Measurements from ENCODE around the gene SPATA9. TPM values are rescaled to one million over a fixed set of nuclear protein-coding genes. Genes with fewer than 3 reads are reported as not detected.

SPATA9 gene
- total and polyA plus RNA-seq, 9 of the 15 experiments (the other 6 are each of a cell fraction or from before 2014, with no cell fraction given): 0.16 to 5.5 (median 0.39) TPM; not detected in 3

DNA sequence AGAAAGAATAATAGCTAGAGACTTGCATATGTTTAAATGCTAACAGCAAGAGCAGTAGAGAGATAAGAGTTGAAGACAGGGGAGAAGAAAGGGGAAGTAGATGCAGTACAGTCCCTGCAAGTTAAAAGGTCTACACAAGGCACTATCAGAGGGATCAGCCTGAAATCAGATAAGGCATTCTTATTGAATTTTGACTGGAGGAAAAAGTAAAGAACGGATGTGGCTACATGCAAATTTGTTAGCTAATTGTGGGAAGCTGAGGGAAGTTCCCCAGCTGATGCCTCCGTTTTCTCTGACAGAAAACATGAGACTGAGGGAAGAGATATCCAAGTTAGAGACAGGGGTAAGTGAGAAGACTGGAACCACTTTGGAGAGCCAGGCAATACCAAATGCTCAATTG is 35.4 kb upstream of the SPATA9 start (continued):
- TF ChIP-seq, protein P1, sequence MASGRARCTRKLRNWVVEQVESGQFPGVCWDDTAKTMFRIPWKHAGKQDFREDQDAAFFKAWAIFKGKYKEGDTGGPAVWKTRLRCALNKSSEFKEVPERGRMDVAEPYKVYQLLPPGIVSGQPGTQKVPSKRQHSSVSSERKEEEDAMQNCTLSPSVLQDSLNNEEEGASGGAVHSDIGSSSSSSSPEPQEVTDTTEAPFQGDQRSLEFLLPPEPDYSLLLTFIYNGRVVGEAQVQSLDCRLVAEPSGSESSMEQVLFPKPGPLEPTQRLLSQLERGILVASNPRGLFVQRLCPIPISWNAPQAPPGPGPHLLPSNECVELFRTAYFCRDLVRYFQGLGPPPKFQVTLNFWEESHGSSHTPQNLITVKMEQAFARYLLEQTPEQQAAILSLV (tag; IDR thresholded peaks at IDR 0.05): no peak
- TF ChIP-seq, protein P2, sequence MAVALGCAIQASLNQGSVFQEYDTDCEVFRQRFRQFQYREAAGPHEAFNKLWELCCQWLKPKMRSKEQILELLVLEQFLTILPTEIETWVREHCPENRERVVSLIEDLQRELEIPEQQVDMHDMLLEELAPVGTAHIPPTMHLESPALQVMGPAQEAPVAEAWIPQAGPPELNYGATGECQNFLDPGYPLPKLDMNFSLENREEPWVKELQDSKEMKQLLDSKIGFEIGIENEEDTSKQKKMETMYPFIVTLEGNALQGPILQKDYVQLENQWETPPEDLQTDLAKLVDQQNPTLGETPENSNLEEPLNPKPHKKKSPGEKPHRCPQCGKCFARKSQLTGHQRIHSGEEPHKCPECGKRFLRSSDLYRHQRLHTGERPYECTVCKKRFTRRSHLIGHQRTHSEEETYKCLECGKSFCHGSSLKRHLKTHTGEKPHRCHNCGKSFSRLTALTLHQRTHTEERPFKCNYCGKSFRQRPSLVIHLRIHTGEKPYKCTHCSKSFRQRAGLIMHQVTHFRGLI (CRISPR knock-in tag; IDR thresholded peaks at IDR 0.05): no peak
- TF ChIP-seq, protein P3, sequence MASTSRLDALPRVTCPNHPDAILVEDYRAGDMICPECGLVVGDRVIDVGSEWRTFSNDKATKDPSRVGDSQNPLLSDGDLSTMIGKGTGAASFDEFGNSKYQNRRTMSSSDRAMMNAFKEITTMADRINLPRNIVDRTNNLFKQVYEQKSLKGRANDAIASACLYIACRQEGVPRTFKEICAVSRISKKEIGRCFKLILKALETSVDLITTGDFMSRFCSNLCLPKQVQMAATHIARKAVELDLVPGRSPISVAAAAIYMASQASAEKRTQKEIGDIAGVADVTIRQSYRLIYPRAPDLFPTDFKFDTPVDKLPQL (IDR thresholded peaks at IDR 0.05; ENCODE audit: extremely low read depth, insufficient read length): no peak
- TF ChIP-seq NR4A1 (CRISPR knock-in tag; IDR thresholded peaks at IDR 0.05): no peak
- no peak for TF ChIP-seq NR4A1 (tag; IDR thresholded peaks at IDR 0.05)
- no peak for TF ChIP-seq TAF1 (IDR thresholded peaks at IDR 0.05; ENCODE audit: control insufficient read depth, extremely low read depth, insufficient read depth, low read length, severe bottlenecking)
- TF ChIP-seq NCOA4 (IDR thresholded peaks at IDR 0.05; ENCODE audit: partially characterized antibody): no peak
- peak in 1 of 2 experiments; percentile 78; a peak in 2 of 4 replicates for TF ChIP-seq RCOR1 (IDR thresholded peaks at IDR 0.05; ENCODE audit: borderline replicate concordance in 1 of 2, low read depth in 2 of 2, low read length in 2 of 2)
- TF ChIP-seq HDGF (IDR thresholded peaks at IDR 0.05): no peak
- TF ChIP-seq, protein P4, sequence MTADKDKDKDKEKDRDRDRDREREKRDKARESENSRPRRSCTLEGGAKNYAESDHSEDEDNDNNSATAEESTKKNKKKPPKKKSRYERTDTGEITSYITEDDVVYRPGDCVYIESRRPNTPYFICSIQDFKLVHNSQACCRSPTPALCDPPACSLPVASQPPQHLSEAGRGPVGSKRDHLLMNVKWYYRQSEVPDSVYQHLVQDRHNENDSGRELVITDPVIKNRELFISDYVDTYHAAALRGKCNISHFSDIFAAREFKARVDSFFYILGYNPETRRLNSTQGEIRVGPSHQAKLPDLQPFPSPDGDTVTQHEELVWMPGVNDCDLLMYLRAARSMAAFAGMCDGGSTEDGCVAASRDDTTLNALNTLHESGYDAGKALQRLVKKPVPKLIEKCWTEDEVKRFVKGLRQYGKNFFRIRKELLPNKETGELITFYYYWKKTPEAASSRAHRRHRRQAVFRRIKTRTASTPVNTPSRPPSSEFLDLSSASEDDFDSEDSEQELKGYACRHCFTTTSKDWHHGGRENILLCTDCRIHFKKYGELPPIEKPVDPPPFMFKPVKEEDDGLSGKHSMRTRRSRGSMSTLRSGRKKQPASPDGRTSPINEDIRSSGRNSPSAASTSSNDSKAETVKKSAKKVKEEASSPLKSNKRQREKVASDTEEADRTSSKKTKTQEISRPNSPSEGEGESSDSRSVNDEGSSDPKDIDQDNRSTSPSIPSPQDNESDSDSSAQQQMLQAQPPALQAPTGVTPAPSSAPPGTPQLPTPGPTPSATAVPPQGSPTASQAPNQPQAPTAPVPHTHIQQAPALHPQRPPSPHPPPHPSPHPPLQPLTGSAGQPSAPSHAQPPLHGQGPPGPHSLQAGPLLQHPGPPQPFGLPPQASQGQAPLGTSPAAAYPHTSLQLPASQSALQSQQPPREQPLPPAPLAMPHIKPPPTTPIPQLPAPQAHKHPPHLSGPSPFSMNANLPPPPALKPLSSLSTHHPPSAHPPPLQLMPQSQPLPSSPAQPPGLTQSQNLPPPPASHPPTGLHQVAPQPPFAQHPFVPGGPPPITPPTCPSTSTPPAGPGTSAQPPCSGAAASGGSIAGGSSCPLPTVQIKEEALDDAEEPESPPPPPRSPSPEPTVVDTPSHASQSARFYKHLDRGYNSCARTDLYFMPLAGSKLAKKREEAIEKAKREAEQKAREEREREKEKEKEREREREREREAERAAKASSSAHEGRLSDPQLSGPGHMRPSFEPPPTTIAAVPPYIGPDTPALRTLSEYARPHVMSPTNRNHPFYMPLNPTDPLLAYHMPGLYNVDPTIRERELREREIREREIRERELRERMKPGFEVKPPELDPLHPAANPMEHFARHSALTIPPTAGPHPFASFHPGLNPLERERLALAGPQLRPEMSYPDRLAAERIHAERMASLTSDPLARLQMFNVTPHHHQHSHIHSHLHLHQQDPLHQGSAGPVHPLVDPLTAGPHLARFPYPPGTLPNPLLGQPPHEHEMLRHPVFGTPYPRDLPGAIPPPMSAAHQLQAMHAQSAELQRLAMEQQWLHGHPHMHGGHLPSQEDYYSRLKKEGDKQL (CRISPR knock-in tag; IDR thresholded peaks at IDR 0.05; ENCODE audit: borderline replicate concordance): no peak
- TF ChIP-seq, protein P5, sequence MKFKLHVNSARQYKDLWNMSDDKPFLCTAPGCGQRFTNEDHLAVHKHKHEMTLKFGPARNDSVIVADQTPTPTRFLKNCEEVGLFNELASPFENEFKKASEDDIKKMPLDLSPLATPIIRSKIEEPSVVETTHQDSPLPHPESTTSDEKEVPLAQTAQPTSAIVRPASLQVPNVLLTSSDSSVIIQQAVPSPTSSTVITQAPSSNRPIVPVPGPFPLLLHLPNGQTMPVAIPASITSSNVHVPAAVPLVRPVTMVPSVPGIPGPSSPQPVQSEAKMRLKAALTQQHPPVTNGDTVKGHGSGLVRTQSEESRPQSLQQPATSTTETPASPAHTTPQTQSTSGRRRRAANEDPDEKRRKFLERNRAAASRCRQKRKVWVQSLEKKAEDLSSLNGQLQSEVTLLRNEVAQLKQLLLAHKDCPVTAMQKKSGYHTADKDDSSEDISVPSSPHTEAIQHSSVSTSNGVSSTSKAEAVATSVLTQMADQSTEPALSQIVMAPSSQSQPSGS (CRISPR knock-in tag; IDR thresholded peaks at IDR 0.05): no peak
- TF ChIP-seq TARDBP (IDR thresholded peaks at IDR 0.05): 0 out of 2 replicates have a peak, but pooled peaks have one; percentile 24
- TF ChIP-seq RB1 (IDR thresholded peaks at IDR 0.05; ENCODE audit: low read depth): no peak
- TF ChIP-seq, protein P6, sequence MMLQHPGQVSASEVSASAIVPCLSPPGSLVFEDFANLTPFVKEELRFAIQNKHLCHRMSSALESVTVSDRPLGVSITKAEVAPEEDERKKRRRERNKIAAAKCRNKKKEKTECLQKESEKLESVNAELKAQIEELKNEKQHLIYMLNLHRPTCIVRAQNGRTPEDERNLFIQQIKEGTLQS (IDR thresholded peaks at IDR 0.05): no peak
- TF ChIP-seq, protein P6 (CRISPR knock-in tag; conservative IDR thresholded peaks at IDR 0.05): no peak
- peak in 1 of 2 experiments; percentile 24; a peak in 1 of 4 replicates for TF ChIP-seq SRF (CRISPR knock-in tag; IDR thresholded peaks at IDR 0.05)
- TF ChIP-seq CXXC5 (CRISPR knock-in tag; IDR thresholded peaks at IDR 0.05): peak; percentile 22; the same call in 1 of the 2 replicates
